UCSD-AML1 (cell line): ENCODE measurements around the gene CS.
"Not testable (repeated sequence)": the region's sequence is repeated elsewhere in the genome, so short reads cannot be mapped to it uniquely, and the experiment has no call there.

Source experiments
- DNase-seq: peaks from one replicate; lab custom pipeline; 2025; ENCODE audit not compliant: unreplicated experiment; lab: John Stamatoyannopoulos, UW

CS gene

GRCh38 chr12:56299853-56300643 is at the start of gene CS:
Gene CS (minus strand): TSS chr12:56300330. CDS start chr12:56300201, 129 bp downstream.
- DNase-seq, result peak; percentile 98

DNA sequence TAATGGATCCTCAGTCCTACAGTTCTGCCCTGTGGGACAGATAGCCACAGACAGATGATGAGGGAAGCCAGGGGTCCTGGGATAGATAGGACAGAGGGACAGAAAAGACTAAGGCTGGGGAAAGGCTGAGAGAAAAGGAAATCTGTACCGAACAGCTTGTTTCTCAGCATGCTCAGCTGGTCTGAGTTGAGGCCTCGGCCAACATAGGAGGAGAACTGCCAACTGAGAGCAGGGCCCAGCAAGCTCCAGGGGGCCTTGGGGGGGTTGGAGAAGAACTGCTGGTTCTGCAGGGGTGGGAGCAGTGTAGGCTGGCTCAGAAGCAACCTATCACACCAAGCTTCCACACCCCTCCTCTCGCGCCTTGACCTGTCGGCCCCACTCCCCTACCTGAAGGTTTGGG is 48.6 kb upstream of the CS start:
- no peak for DNase-seq

- DNase-seq, result not testable (repeated sequence)
These were observed 47.1 kb upstream of the CS start for GRCh38 chr12:56347255-56347654.

- DNase-seq, result no peak
These were observed 46.5 kb upstream of the CS start for GRCh38 chr12:56346675-56347074.

DNA sequence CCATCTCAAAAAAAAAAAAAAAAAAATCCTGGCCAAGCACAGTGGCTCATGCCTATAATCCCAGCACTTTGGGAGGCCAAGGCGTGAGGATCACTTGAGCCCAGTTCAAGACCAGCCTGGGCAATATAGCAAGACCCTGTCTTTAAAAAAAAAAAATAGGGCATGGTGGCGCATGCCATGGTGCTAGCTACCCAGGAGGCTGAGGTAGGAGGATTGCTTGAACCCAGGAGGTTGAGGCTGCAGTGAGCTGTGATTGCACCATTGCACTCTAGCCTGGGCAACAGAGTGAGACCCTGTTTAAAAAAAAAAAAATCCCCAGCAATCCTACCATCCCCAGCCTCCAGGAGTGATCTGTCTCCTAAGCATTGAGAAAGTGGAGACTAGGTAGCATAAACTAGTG is 42.2 kb upstream of the CS start:
- DNase-seq, result not testable (repeated sequence)

DNA sequence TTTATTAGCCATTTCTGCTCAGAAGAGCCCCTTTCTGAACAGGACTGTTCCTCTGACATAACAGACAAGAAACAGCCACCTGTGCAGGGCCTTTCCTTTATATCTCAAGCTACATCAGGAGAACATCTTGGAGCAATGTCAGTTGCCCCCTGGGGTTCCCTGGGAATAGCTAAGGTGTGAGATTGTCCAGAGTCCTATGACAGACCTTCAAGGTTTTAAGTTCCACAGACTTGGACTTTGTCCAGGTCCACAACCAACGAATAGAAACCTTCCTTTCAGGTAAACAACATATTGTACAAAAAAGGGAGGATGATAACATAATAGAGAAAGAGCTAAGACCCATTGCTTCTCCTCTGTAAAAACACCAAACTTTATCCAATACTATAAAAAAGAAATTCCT is 41.5 kb upstream of the CS start:
- no peak for DNase-seq

DNA sequence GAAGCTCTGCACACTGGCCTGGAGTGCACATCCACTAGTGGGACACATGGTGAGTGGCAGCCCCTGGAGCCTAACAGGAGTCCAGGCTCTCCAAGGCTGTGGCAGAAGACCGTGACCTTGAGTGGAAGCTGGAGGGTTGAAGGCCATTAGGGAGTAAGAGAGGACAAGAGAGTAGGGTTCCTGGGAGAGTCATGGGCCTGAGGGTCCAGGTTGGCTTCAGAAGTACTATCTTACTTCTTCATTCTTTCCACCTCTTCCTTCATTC is 39.0 kb upstream of the CS start:
- DNase-seq, result no peak

GRCh38 chr12:56338308-56339157 is 38.4 kb upstream of the CS start, which contains the start of gene IL23A:
Gene IL23A (plus strand): TSS chr12:56338884. CDS start chr12:56339045, 161 bp downstream.
- no peak for DNase-seq

GRCh38 chr12:56337753-56338251 is 37.7 kb upstream of the CS start:
- DNase-seq, result no peak

DNA sequence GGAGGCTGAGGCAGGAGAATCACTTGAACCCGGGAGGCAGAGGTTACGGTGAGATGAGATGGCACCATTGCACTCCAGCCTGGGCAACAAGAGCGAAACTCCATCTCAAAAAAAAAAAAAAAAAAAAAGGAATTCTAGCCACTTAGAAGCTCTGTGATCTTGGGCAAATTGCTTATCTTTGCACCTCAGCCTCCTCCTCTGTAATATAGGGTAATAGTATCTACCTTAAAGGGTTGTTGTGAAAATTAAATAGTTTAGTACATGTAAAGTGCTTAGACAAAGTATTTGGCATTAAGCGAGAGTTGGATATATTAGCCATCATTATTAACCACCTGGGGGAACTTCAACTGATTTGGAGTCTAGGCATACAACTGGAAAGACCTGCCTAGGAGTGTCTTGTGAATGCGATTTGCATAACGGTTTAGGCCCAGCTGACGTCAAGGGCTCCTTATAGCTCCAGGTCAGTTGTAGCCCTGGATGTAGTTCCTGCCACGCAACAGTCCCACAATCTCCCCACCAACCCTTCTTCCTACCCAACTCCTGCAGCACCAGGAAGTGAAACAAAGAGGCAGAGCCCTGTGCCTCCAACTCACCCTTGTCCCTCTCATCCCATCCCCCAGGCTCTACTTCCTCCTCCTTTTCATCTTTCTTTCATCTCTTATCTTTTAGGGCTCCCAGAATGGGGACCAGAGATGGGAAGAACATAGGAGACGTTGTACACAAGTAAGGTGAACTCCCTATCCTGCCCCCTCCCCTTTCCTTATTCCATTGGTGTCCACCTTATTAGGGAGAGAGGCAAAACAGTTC is 36.4 kb upstream of the CS start:
- DNase-seq, result peak; percentile 27

DNA sequence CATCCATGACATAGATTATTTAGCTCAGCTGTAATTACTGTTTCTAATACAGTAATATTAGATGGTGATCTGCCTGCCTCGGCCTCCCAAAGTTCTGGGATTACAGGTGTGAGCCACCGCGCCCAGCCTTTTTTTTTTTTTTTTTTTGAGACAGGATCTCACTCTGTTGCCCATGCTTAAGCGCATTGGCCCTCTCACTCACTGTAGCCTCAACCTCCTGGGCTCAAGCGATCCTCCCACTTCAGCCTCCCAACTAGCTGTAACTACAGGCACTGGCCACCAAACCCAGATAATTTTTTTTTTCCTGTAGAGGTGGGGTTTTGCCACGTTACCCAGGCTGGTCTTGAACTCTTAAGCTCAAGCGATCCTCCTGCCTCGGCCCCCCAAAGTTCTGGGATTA is 35.4 kb upstream of the CS start:
- DNase-seq, result not testable (repeated sequence)

DNA sequence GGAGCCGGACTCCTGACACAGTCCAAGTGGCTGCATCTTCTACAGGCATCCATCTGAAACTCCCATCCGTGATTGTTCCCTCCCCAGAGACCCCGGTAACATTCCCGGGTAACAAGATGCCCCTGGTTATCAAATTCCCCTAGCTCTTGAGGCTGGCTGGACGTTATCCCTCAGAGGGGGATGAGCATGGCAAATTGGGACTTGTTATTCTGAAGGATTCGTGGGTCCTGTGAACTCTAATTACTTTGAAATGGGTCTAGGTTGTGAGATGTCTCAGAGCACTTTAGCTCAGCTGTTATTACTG is 34.3 kb upstream of the CS start:
- DNase-seq, result no peak

DNA sequence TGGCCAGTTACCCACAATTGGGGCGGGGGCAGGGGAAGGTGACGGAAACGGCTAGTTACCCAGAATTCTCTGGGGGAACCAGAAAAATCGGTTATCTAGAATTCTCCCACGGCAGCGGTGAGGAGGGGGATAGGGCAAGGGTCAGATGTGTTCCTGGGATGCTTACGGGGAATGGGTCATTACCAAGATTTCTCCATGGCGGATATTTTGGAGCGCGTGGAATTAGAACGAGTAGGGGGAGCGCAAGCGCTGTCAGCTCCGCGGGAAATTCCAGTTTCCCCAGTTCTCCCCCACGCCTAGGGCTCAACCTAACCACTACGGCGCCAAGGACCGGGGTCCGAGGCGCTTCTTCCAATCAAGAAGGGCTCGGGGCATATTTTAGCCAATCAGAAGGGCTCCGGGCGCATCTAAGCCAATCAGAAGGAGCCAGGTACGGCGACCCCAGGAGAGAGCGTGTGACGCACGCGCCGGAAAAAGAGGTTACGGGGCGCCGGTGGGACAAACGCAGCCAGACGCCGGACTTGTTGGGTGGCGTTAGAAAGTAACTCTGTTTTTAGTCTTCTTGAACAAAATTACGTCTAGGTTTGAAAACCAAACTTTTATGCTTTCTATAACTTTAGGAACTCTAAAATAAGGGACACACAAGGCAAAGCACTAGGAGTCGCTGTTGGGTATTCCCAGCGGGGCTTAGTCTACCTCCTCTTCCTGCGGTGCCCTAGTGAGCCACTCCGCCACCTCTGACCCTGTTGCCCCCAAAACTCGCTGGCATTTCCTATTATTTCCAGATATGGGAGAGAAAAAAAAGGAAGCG is 33.8 kb upstream of the CS start, which contains the start of gene PAN2:
Gene PAN2, minus strand, starts transcription at position 322 of the 811 bp plus-strand sequence. CDS start 906 bp downstream, outside the sequence.
- DNase-seq, result peak; percentile 94

- DNase-seq, result no peak
These were observed 33.1 kb upstream of the CS start for GRCh38 chr12:56333197-56333678.

- DNase-seq, result no peak
These were observed 32.5 kb upstream of the CS start for GRCh38 chr12:56332512-56333196.

- DNase-seq, result no peak
These were observed 30.9 kb upstream of the CS start for GRCh38 chr12:56330936-56331490.

DNA sequence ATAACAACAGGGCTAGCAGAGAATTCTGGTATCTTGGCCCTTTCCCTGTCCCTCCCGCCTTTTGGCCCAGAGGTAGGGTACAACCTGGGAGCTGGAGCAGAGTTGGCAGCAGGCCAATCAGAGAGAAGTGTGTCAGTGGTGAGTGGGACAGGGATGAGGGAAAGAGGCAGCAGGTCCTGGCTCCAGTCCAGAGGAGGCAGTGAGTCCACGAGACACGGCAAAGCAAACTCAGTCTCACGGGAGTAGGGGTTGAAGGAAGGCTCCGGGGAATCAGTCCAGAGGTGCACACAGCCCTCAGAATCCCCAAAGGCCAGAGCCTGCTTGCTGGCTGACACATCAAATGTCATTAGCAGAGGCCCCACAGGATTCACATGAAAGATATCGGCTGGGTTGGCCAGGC is 26.4 kb upstream of the CS start:
- DNase-seq, result no peak

DNA sequence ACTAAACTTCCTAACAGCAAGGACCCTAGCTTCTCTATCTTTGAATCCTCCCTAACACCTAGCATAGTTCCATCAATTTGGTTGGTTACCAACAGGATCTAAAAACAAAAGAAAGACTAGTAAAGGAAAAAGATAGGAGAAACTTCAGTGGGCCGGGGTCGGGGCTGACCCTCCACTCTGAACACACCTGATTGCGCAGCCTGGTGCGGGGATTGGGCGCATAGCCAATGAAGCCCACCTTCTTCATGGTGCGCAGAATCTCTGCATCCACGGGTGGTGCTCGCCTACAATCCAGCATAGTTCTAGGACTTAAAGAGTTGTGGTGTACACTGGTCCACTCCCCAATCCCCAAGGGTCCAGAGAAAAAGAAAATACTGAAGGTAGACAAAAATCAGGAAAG is 26.0 kb upstream of the CS start:
- no peak for DNase-seq

GRCh38 chr12:56324206-56324605 is 24.1 kb upstream of the CS start:
- DNase-seq, result no peak
